Heart right ventricle (tissue), 16 donors: Measurements from ENCODE around the gene USP2. TPM values are rescaled to one million over a fixed set of nuclear protein-coding genes. Genes with fewer than 3 reads are reported as not detected.

ENCODE experiments used
- ATAC-seq, 8 donors: fragments of 200-7000 bp; cut with Tn5 transposase; one replicate each; pipeline ENCODE4 v1.9.1; 2020; ENCODE audit warnings: mild to moderate bottlenecking in 8 of 8, moderate library complexity in 8 of 8, moderate number of reproducible peaks in 1 of 8
- DNase-seq, 2 donors: peaks; one replicate each; pipeline ENCODE4 v3.0.0-alpha.2; 2020
- H3K27ac ChIP-seq, 10 donors: fragments of 200-600 bp; sonication (generic) in 2 of 10; one replicate each; pipeline versions ENCODE4 v1.5.0 to v1.8.0; 2020 to 2022; ENCODE audit warnings: mild to moderate bottlenecking in 3 of 10
- H3K27me3 ChIP-seq, 7 donors: fragments of 200-600 bp; one replicate each; pipeline ENCODE4 v1.8.0; 2021 to 2022; ENCODE audit warnings: mild to moderate bottlenecking in 2 of 7
- H3K36me3 ChIP-seq, 9 donors: fragments of 200-600 bp; sonication (generic) in 1 of 9; one replicate each; pipeline versions ENCODE4 v1.5.0 to v1.8.0; 2020 to 2022; ENCODE audit warnings: mild to moderate bottlenecking in 2 of 9
- H3K4me1 ChIP-seq, 9 donors: fragments of 200-600 bp; sonication (generic) in 1 of 9; one replicate each; pipeline versions ENCODE4 v1.5.0 to v1.8.0; 2020 to 2022; ENCODE audit warnings: mild to moderate bottlenecking in 4 of 9
- H3K4me3 ChIP-seq, 10 donors: fragments of 200-600 bp; sonication (generic) in 2 of 10; one replicate each; pipeline versions ENCODE4 v1.5.0 to v1.8.0; 2020 to 2022; ENCODE audit warnings: mild to moderate bottlenecking in 7 of 10, moderate library complexity in 2 of 10
- H3K9me3 ChIP-seq, 11 donors: fragments of 200-600 bp in 10 of 11; sonication (generic) in 2 of 11; one replicate each; pipeline versions ENCODE4 v1.5.0 to v1.8.0; 2013 to 2022; ENCODE audit warnings: mild to moderate bottlenecking in 2 of 11, control low read depth in 1 of 11, moderate library complexity in 1 of 11
- CTCF ChIP-seq, 9 donors: fragments of 200-600 bp; sonication (generic) in 2 of 9; IDR thresholded peaks; one replicate each; pipeline versions ENCODE4 v1.5.0 to v1.8.0; 2021 to 2022; ENCODE audit warnings: antibody characterized with exemption in 9 of 9, mild to moderate bottlenecking in 5 of 9, moderate library complexity in 1 of 9
- WGBS, 2 donors: extraction: QIAGEN DNeasy Blood & Tissue Kit; methylation state at CpG; one replicate each; pipeline ENCODE4 v1.1.7; 2013; ENCODE audit warnings: inconsistent platforms in 1 of 2; 5-methylcytosine and 5-hydroxymethylcytosine counted together
- intact Hi-C, 10 donors: fragments of 100-400 bp; cut with DNase I; formaldehyde crosslinking; loops; one replicate each; pipeline versions ENCODE4 v1.11.1 to v1.14.2; 2022
- polyA plus RNA-seq, 2 donors: library from polyadenylated mRNA; stranded (reverse); fragments of 200-250 nt; gene quantifications; one replicate each; pipeline ENCODE4 v1.2.3, GENCODE V29; 2013
- total RNA-seq, 10 donors: library from RNA; stranded (reverse); fragmentation: NEBNext Ultra II Directional in 3 of 10; extraction: Animal tissue kit (Norgen Biotek cat#: 25700) in 3 of 10; gene quantifications; one replicate each; pipeline versions ENCODE4 v1.2.1 to v1.2.4, GENCODE V29; 2021 to 2023
- donor health status: Arrhythmogenic right ventricular cardiomyopathy.
- donor health status: ischemic (EF 13 %, LVEDD 7.1; RV severe dilation, severe dysfunction).
- donor health status: healthy with polysubstance abuse.
- donor health status: DM: no; HTN: yes; CAD: no.
- donor health status: DM: no; HTN: no; CAD: no.
- donor health status: ischemic (EF 25% LVEDD 6.9; RV normal size, moderate dysfunction).
- donor health status: ischemic (EF 25% LVEDD 5.7; RV mildly dilated, moderate dysfunction).
- donor health status: healthy.
- donor health status: DM: yes; HTN: yes; CAD: no.
- donor health status: Ischemic cardiomyopathy.
- donor health status: ischemic (EF 35%, LVEDD 5.7; RV mildly dilated, moderate dysfunction).
- donor health status: nonischemic (EF 11% LVEDD 7.7; RV severe dilation, severe dysfunction).
- donor health status: DM: yes; HTN: yes; CAD: no.
- donor health status: PGD.
- donor health status: ischemic (EF 29% LVEDD 5.4; RV normal size, mild dysfunction).
- donor health status: nonischemic (EF 23%, LVEDD 6.1; RV moderate dilation, normal function).

Gene USP2
- total and polyA plus RNA-seq, 12 donors, result 42.0 to 183 (median 130) TPM

- intact Hi-C loops, result loop anchor here in 1 of 10 donors (10.0 kb wide), 1 partner anchor 130 kb away; the partner anchor contains the start of gene CBL
- Histone ChIP-seq H3K36me3 (peaks cover 0 to 23% (median 8%) of the 10 kb centered on the region in 9 donors), H3K4me1 (peaks cover 14 to 46% (median 40%) of the 10 kb centered on the region in 9 donors), H3K27ac (peak within 1 kb of the TSS in 9 of 10 donors; percentile 77 to 92 (median 86)), H3K9me3 (no peaks in the 10 kb centered on the region), H3K27me3 (peaks cover 0 to 11% (median 0%) of the 10 kb centered on the region in 7 donors), H3K4me3 (peak within 1 kb of the TSS; percentile 82 to 99 (median 90))
- peak; percentile 90 to 97 for DNase-seq
- no peak for TF ChIP-seq CTCF (IDR thresholded peaks at IDR 0.05)
- peak; percentile 87 to 96 (median 94) for ATAC-seq
- 0 to 1% methylated on average over 54 of the region's 54 CpGs for WGBS, 2 donors
Observed at GRCh38 chr11:119334174-119334930, 47.1 kb downstream of the USP2 start, which contains the start of gene RNF26. TSS of gene RNF26 (plus strand) at chr11:119334527. CDS start at chr11:119335123, 596 bp downstream.

GRCh38 chr11:119332111-119332765 is 49.3 kb downstream of the USP2 start:
- Histone ChIP-seq H3K27ac (no peak overlapping the region), H3K4me1 (peaks cover 6 to 26% (median 18%) of the 10 kb centered on the region in 9 donors), H3K9me3 (no peaks in the 10 kb centered on the region), H3K4me3 (no peak overlapping the region), H3K27me3 (peaks cover 0 to 3% (median 0%) of the 10 kb centered on the region in 7 donors), H3K36me3 (peaks cover 0 to 15% (median 8%) of the 10 kb centered on the region in 9 donors)
- DNase-seq (no peak), ATAC-seq (no peak)
- intact Hi-C loops, result loop anchor here in 1 of 10 donors (10.0 kb wide), 1 partner anchor 127 kb away; the partner anchor contains the start of gene CBL
- no peak for TF ChIP-seq CTCF (IDR thresholded peaks at IDR 0.05)
- WGBS, 2 donors, result 79 to 82% methylated on average over 4 of the region's 4 CpGs

GRCh38 chr11:119330237-119330636 is 51.3 kb downstream of the USP2 start:
- no peak overlapping the region for H3K4me3 ChIP-seq
- H3K4me1 ChIP-seq, result peaks cover 2 to 11% (median 7%) of the 10 kb centered on the region in 9 donors
- no peak for DNase-seq
- TF ChIP-seq CTCF (IDR thresholded peaks at IDR 0.05), result no peak
- no peak for ATAC-seq
- 44 to 60% methylated on average over 1 of the region's 1 CpG for WGBS, 2 donors
- no peak overlapping the region for H3K27ac ChIP-seq
- peaks cover 0 to 3% (median 0%) of the 10 kb centered on the region in 7 donors for H3K27me3 ChIP-seq
- no peaks in the 10 kb centered on the region for H3K9me3 ChIP-seq
- intact Hi-C loops, result loop anchor here in 1 of 10 donors (10.0 kb wide), 1 partner anchor 125 kb away; the partner anchor contains the start of gene CBL
- no peaks in the 10 kb centered on the region for H3K36me3 ChIP-seq

- Histone ChIP-seq H3K27ac (no peak overlapping the region), H3K27me3 (peaks cover 0 to 3% (median 0%) of the 10 kb centered on the region in 7 donors), H3K4me3 (no peak overlapping the region), H3K36me3 (no peaks in the 10 kb centered on the region), H3K4me1 (peaks cover 0 to 5% (median 0%) of the 10 kb centered on the region in 9 donors), H3K9me3 (no peaks in the 10 kb centered on the region)
- ATAC-seq (no peak), DNase-seq (no peak)
- WGBS, 2 donors, result 66 to 76% methylated on average over 2 of the region's 2 CpGs
- no peak for TF ChIP-seq CTCF (IDR thresholded peaks at IDR 0.05)
- intact Hi-C loops, result loop anchor here in 2 of 10 donors (10.0 kb wide), 2 partner anchors 125 to 185 kb away; partner anchors contain the start of genes ABCG4 (in 1 of the 2) and CBL (in 1 of the 2)
Observed at GRCh38 chr11:119329320-119329719, 52.2 kb downstream of the USP2 start.
